Measurements from ENCODE around the gene SLC6A1.

GRCh38 chr3:11037241-11037873 is 44.8 kb downstream of the SLC6A1 start:
- TF ChIP-seq JUND (IDR thresholded peaks at IDR 0.05) (no peak), CTCF (IDR thresholded peaks at IDR 0.05 in 2 of 3, conservative IDR thresholded peaks at IDR 0.05 in 1 of 3; ENCODE audit: borderline replicate concordance in 1 of 3, insufficient read depth in 1 of 3, low read depth in 2 of 3, low read length in 2 of 3) (no peak), POLR2A (IDR thresholded peaks at IDR 0.05; ENCODE audit: borderline replicate concordance, extremely low read depth, insufficient read depth, insufficient read length) (no peak), ZFX (IDR thresholded peaks at IDR 0.05) (no peak), EZH2 (IDR thresholded peaks at IDR 0.05) (no peak), TCF7L2 (IDR thresholded peaks at IDR 0.05; ENCODE audit: borderline replicate concordance, extremely low read depth, insufficient read depth, insufficient read length) (no peak), ZNF274 (IDR thresholded peaks at IDR 0.05; ENCODE audit: low read depth, low read length) (no peak), EZH2phosphoT487 (IDR thresholded peaks at IDR 0.05; ENCODE audit: borderline replicate concordance) (no peak), POLR2AphosphoS5 (IDR thresholded peaks at IDR 0.05; ENCODE audit: low read depth, low read length) (no peak), RAD21 (IDR thresholded peaks at IDR 0.05; ENCODE audit: low read depth) (no peak)
- TF ChIP-seq, protein P1, sequence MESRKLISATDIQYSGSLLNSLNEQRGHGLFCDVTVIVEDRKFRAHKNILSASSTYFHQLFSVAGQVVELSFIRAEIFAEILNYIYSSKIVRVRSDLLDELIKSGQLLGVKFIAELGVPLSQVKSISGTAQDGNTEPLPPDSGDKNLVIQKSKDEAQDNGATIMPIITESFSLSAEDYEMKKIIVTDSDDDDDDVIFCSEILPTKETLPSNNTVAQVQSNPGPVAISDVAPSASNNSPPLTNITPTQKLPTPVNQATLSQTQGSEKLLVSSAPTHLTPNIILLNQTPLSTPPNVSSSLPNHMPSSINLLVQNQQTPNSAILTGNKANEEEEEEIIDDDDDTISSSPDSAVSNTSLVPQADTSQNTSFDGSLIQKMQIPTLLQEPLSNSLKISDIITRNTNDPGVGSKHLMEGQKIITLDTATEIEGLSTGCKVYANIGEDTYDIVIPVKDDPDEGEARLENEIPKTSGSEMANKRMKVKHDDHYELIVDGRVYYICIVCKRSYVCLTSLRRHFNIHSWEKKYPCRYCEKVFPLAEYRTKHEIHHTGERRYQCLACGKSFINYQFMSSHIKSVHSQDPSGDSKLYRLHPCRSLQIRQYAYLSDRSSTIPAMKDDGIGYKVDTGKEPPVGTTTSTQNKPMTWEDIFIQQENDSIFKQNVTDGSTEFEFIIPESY (IDR thresholded peaks at IDR 0.05; ENCODE audit: extremely low read depth, insufficient replicate concordance, low read length): no peak
- TF ChIP-seq, protein P2, sequence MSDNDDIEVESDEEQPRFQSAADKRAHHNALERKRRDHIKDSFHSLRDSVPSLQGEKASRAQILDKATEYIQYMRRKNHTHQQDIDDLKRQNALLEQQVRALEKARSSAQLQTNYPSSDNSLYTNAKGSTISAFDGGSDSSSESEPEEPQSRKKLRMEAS (IDR thresholded peaks at IDR 0.05): no peak

Measured in HCT116 (cell line).